K562 (cell line): ENCODE measurements around the gene ERAL1. TPM values are rescaled to one million over a fixed set of nuclear protein-coding genes. Genes with fewer than 3 reads are reported as not detected.

Experiments used
- BRF1 ChIP-seq: IDR thresholded peaks from 3 replicates; pipeline ENCODE4 v1.6.1; 2011; ENCODE audit warnings: borderline replicate concordance, mild to moderate bottlenecking; ENCODE audit not compliant: insufficient read length; ENCODE audit errors: extremely low read depth
- CBX1 ChIP-seq: sonication (generic); IDR thresholded peaks from 2 replicates; pipeline ENCODE4 v1.6.1; 2016; ENCODE audit warnings: antibody characterized with exemption, low read depth, mild to moderate bottlenecking
- ETV1 ChIP-seq: fragments of 450-650 bp; conservative IDR thresholded peaks from 2 replicates; pipeline ENCODE4 v1.6.1; 2016; ENCODE audit warnings: missing genetic modification characterization, control low read depth, low read depth, missing compliant biosample characterization
- IRF1 ChIP-seq: sonication (generic); formaldehyde crosslinking; IDR thresholded peaks from 2 replicates; pipeline ENCODE4 v1.8.0; 2022; ENCODE audit warnings: missing genetic modification reagents, mild to moderate bottlenecking, borderline replicate concordance
- KAT8 ChIP-seq: fragments of 450-650 bp; IDR thresholded peaks from 2 replicates; pipeline ENCODE4 v1.6.1; 2016; ENCODE audit warnings: low read depth, mild to moderate bottlenecking
- KLF16 ChIP-seq: IDR thresholded peaks from 2 replicates; pipeline ENCODE4 v1.6.1; 2016; ENCODE audit warnings: antibody characterized with exemption
- NCOA2 ChIP-seq, 2 experiments: fragments of 450-650 bp; IDR thresholded peaks; 2 replicates each; pipeline ENCODE4 v1.6.1; 2018; ENCODE audit warnings: mild to moderate bottlenecking in 2 of 2, moderate library complexity in 1 of 2; ENCODE audit not compliant: partially characterized antibody in 2 of 2
- NONO ChIP-seq, 2 experiments: fragments of 200-400 bp in 1 of 2; fragments of 450-650 bp in 1 of 2; formaldehyde crosslinking in 1 of 2; IDR thresholded peaks; 2 replicates each; pipeline ENCODE4 v1.6.1; 2017; ENCODE audit warnings: low read depth in 2 of 2, mild to moderate bottlenecking in 2 of 2, moderate library complexity in 2 of 2, low read length in 1 of 2
- POU5F1 ChIP-seq: fragments of 150-350 bp; IDR thresholded peaks from 2 replicates; pipeline ENCODE4 v1.6.1; 2014; ENCODE audit warnings: borderline replicate concordance, low read length, low read depth, mild to moderate bottlenecking; ENCODE audit not compliant: partially characterized antibody
- RBM22 ChIP-seq: fragments of 200-400 bp; formaldehyde crosslinking; IDR thresholded peaks from 2 replicates; pipeline ENCODE4 v1.6.1; 2018; ENCODE audit warnings: low read length, low read depth; ENCODE audit not compliant: poor library complexity, severe bottlenecking
- SMAD4 ChIP-seq: fragments of 250-450 bp; sonication (Bioruptor Pico); conservative IDR thresholded peaks from 2 replicates; pipeline ENCODE4 v1.8.0; 2021; ENCODE audit warnings: inconsistent platforms, mild to moderate bottlenecking, moderate library complexity
- TARDBP ChIP-seq: fragments of 450-650 bp; IDR thresholded peaks from 2 replicates; pipeline ENCODE4 v1.6.1; 2016
- TEAD1 ChIP-seq, 2 experiments: fragments of 450-650 bp in 1 of 2; sonication (generic) in 1 of 2; formaldehyde crosslinking; IDR thresholded peaks; 2 replicates each; pipeline versions ENCODE4 v1.4.0 to v1.8.0; 2020 to 2022; ENCODE audit warnings: mild to moderate bottlenecking in 2 of 2, missing genetic modification reagents in 1 of 2
- ZBTB49 ChIP-seq: sonication (generic); formaldehyde crosslinking; IDR thresholded peaks from 2 replicates; pipeline ENCODE4 v1.8.0; 2022; ENCODE audit warnings: missing genetic modification reagents, mild to moderate bottlenecking, borderline replicate concordance
- ZBTB9 ChIP-seq: fragments of 450-650 bp; formaldehyde crosslinking; IDR thresholded peaks from 2 replicates; pipeline ENCODE4 v1.4.0; 2020; ENCODE audit warnings: mild to moderate bottlenecking, moderate library complexity
- ZNF57 ChIP-seq: fragments of 450-650 bp; formaldehyde crosslinking; IDR thresholded peaks from 2 replicates; pipeline ENCODE4 v1.4.0; 2020; ENCODE audit warnings: mild to moderate bottlenecking, moderate library complexity
- polyA plus RNA-seq, 8 experiments: library from polyadenylated mRNA; depleted of rRNA in 4 of 8; stranded (reverse) in 5 of 8; unstranded in 3 of 8; fragments of >200 nt; fragmentation: Nextera tagmentation in 2 of 8; fragmentation: Illumina TruSeq in 1 of 8; extraction: Ambion mirVana in 2 of 8; extraction: Trizol in 1 of 8; gene quantifications; 2 replicates each; pipeline versions ENCODE4 v1.2.1 to v1.2.3, GENCODE V29; 2011 to 2014; ENCODE audit warnings: inconsistent platforms in 1 of 8, missing spikeins in 1 of 8
- total RNA-seq, 7 experiments: library from RNA; depleted of rRNA in 6 of 7; stranded (reverse); fragments of >200 nt in 6 of 7; fragmentation: Illumina TruSeq in 2 of 7; extraction: Trizol in 2 of 7; gene quantifications; 2 replicates each; pipeline versions ENCODE4 v1.2.1 to v1.2.3, GENCODE V29; 2011 to 2021; ENCODE audit warnings: low replicate concordance in 1 of 7
- TF ChIP-seq, protein P1 (sequence below): fragments of 450-650 bp; IDR thresholded peaks from 2 replicates; pipeline ENCODE4 v1.6.1; 2016; ENCODE audit warnings: low read depth, mild to moderate bottlenecking, moderate library complexity
- TF ChIP-seq, protein P2 (sequence below): fragments of 250-450 bp; sonication (Bioruptor Pico); IDR thresholded peaks from 2 replicates; pipeline ENCODE4 v1.5.0; 2021
- TF ChIP-seq, protein P3 (sequence below): fragments of 250-450 bp; sonication (Bioruptor Pico); IDR thresholded peaks from 2 replicates; pipeline ENCODE4 v1.5.0; 2021; ENCODE audit warnings: mild to moderate bottlenecking, borderline replicate concordance

ERAL1 gene
- total and polyA plus RNA-seq, 9 of the 15 experiments (the other 6 are each of a cell fraction or from before 2014, with no cell fraction given) = 37.5 to 351 (median 106) TPM

DNA sequence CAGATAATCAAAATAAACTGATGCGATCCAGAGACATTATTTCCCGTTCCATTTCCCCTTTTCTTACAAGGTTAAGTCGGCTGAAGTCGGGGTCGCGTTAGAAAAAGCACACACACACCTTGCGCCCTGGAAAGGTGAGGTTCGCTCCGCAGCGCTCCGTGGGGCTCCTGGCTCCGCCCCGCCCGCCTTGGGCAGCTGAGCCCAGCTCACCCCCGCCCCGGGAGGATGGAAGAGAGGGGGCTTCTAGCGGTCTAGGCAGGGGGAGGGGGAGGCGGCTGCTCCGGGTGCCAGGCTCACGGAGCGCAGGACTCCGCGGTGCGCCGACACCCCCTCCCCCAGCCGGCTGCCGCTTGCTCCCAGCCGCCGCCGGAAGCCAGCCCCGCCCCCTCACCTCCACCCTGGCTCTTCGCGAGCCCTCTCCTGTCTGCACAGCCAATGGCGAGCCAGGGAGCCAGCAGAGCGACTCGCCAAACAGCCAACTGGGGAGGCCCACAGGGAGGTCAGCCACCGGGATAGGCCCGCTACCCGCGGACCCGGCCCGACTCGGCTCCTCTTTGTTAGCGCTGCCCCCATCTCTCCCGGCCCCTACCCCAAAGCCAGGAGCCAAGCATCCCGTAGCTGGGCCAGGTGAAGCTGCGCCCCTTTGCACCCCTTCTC, 42.6 kb upstream of the ERAL1 start (continued):
- TF ChIP-seq KLF16 (no peak), NONO (IDR thresholded peaks at IDR 0.05; ENCODE audit: low read depth in 2 of 2, low read length in 1 of 2) (0 out of 4 replicates have a peak, but pooled peaks of 1 of the 2 experiments have one; percentile 34), ETV1 (tag) (peak; percentile 49), IRF1 (CRISPR knock-in tag) (no peak), RBM22 (peak; percentile 74), TARDBP (no peak), ZBTB9 (CRISPR knock-in tag) (peak; percentile 65; the same call in 1 of the 2 replicates), TEAD1 (CRISPR knock-in tag; IDR thresholded peaks at IDR 0.05) (no peak), ZNF57 (CRISPR knock-in tag) (no peak), NCOA2 (IDR thresholded peaks at IDR 0.05; ENCODE audit: partially characterized antibody in 2 of 2) (no peak), POU5F1 (no peak), SMAD4 (CRISPR knock-in tag) (peak; percentile 75), ZBTB49 (CRISPR knock-in tag) (no peak), KAT8 (no peak), BRF1 (no peak), CBX1 (no peak)
- TF ChIP-seq, protein P1, sequence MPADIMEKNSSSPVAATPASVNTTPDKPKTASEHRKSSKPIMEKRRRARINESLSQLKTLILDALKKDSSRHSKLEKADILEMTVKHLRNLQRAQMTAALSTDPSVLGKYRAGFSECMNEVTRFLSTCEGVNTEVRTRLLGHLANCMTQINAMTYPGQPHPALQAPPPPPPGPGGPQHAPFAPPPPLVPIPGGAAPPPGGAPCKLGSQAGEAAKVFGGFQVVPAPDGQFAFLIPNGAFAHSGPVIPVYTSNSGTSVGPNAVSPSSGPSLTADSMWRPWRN = 0 out of 2 replicates have a peak, but pooled peaks have one; percentile 14
- TF ChIP-seq, protein P2, sequence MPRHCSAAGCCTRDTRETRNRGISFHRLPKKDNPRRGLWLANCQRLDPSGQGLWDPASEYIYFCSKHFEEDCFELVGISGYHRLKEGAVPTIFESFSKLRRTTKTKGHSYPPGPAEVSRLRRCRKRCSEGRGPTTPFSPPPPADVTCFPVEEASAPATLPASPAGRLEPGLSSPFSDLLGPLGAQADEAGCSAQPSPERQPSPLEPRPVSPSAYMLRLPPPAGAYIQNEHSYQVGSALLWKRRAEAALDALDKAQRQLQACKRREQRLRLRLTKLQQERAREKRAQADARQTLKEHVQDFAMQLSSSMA (CRISPR knock-in tag) = no peak
- TF ChIP-seq, protein P3, sequence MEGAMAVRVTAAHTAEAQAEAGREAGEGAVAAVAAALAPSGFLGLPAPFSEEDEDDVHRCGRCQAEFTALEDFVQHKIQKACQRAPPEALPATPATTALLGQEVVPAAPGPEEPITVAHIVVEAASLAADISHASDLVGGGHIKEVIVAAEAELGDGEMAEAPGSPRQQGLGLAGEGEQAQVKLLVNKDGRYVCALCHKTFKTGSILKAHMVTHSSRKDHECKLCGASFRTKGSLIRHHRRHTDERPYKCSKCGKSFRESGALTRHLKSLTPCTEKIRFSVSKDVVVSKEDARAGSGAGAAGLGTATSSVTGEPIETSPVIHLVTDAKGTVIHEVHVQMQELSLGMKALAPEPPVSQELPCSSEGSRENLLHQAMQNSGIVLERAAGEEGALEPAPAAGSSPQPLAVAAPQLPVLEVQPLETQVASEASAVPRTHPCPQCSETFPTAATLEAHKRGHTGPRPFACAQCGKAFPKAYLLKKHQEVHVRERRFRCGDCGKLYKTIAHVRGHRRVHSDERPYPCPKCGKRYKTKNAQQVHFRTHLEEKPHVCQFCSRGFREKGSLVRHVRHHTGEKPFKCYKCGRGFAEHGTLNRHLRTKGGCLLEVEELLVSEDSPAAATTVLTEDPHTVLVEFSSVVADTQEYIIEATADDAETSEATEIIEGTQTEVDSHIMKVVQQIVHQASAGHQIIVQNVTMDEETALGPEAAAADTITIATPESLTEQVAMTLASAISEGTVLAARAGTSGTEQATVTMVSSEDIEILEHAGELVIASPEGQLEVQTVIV (CRISPR knock-in tag) = no peak
